ENCODE results near the gene PCBP3.

GRCh38 chr21:45713613-45714012, 70.1 kb downstream of the PCBP3 start:
- TF ChIP-seq POLR2A (IDR thresholded peaks at IDR 0.05; ENCODE audit: low read depth, low read length) (no peak), POLR2AphosphoS5 (IDR thresholded peaks at IDR 0.05; ENCODE audit: low read depth, low read length) (no peak), TAF1 (IDR thresholded peaks at IDR 0.05; ENCODE audit: borderline replicate concordance, low read depth, low read length) (no peak)
